Liver (tissue), 3 donors: Measurements from ENCODE around the gene MYO3B.

ENCODE experiments used
- ATF3 ChIP-seq: IDR thresholded peaks from 2 replicates; pipeline ENCODE4 v1.6.1; 2016; ENCODE audit warnings: antibody characterized with exemption
- CTCF ChIP-seq: fragments of 150-350 bp; IDR thresholded peaks from 2 replicates; pipeline ENCODE4 v1.5.1; 2017; ENCODE audit warnings: improper control_type of control experiment, low read depth, low read length; ENCODE audit not compliant: missing input control
- EGR1 ChIP-seq, 2 donors: IDR thresholded peaks; 2 replicates each; pipeline ENCODE4 v1.6.1; 2016 to 2018; ENCODE audit warnings: antibody characterized with exemption in 2 of 2, low read depth in 2 of 2
- FOXA1 ChIP-seq: IDR thresholded peaks from 2 replicates; pipeline ENCODE4 v1.6.1; 2016; ENCODE audit warnings: antibody characterized with exemption
- GABPA ChIP-seq, 2 donors: IDR thresholded peaks in 1 of 2; conservative IDR thresholded peaks in 1 of 2; 2 replicates each; pipeline ENCODE4 v1.6.1; 2016; ENCODE audit warnings: antibody characterized with exemption in 2 of 2, mild to moderate bottlenecking in 1 of 2, moderate library complexity in 1 of 2
- HNF4G ChIP-seq: IDR thresholded peaks from 2 replicates; pipeline ENCODE4 v1.6.1; 2016; ENCODE audit warnings: antibody characterized with exemption
- JUND ChIP-seq, 2 donors: IDR thresholded peaks; 2 replicates each; pipeline ENCODE4 v1.6.1; 2016; ENCODE audit warnings: antibody characterized with exemption in 2 of 2
- MAX ChIP-seq: IDR thresholded peaks from 2 replicates; pipeline ENCODE4 v1.6.1; 2016; ENCODE audit warnings: antibody characterized with exemption
- NR2F2 ChIP-seq: IDR thresholded peaks from 2 replicates; pipeline ENCODE4 v1.6.1; 2016; ENCODE audit warnings: antibody characterized with exemption
- RAD21 ChIP-seq, 2 donors: IDR thresholded peaks; 2 replicates each; pipeline ENCODE4 v1.6.1; 2016; ENCODE audit warnings: antibody characterized with exemption in 2 of 2, mild to moderate bottlenecking in 2 of 2
- REST ChIP-seq: IDR thresholded peaks from 2 replicates; pipeline ENCODE4 v1.6.1; 2016; ENCODE audit warnings: antibody characterized with exemption, mild to moderate bottlenecking
- SP1 ChIP-seq: IDR thresholded peaks from 2 replicates; pipeline ENCODE4 v1.6.1; 2018; ENCODE audit warnings: antibody characterized with exemption, mild to moderate bottlenecking
- TAF1 ChIP-seq: conservative IDR thresholded peaks from 2 replicates; pipeline ENCODE4 v1.6.1; 2016; ENCODE audit warnings: antibody characterized with exemption, mild to moderate bottlenecking
- YY1 ChIP-seq: IDR thresholded peaks from 2 replicates; pipeline ENCODE4 v1.6.1; 2016; ENCODE audit warnings: antibody characterized with exemption, mild to moderate bottlenecking
- donor health status: healthy.
- donor health status: healthy.

- TF ChIP-seq CTCF (no peak), REST (no peak), GABPA (IDR thresholded peaks at IDR 0.05 in 1 of 2, conservative IDR thresholded peaks at IDR 0.05 in 1 of 2) (no peak), FOXA1 (no peak), ATF3 (no peak), TAF1 (no peak), NR2F2 (no peak), YY1 (no peak), HNF4G (no peak), RAD21 (IDR thresholded peaks at IDR 0.05) (no peak), JUND (IDR thresholded peaks at IDR 0.05) (no peak), MAX (no peak), EGR1 (IDR thresholded peaks at IDR 0.05; ENCODE audit: low read depth in 2 of 2) (no peak), SP1 (no peak)
Observed at GRCh38 chr2:170553748-170554147, 375.8 kb downstream of the MYO3B start.
